A549 (cell line): ENCODE measurements around the gene TRIP10. TPM values are rescaled to one million over a fixed set of nuclear protein-coding genes. Genes with fewer than 3 reads are reported as not detected.

Source experiments
- ATAC-seq, 2 experiments: fragments of 200-7000 bp in 1 of 2; fragments of >200 bp in 1 of 2; cut with Nextera tagmentation in 1 of 2; cut with Tn5 transposase in 1 of 2; 3 replicates each; pipeline versions ENCODE4 v1.8.0 to v1.9.1; 2018 to 2020; ENCODE audit warnings: mild to moderate bottlenecking in 1 of 2, moderate library complexity in 1 of 2
- CTCF ChIA-PET: fragments of 300-600 bp; sonication (Branson Sonifier 250); formaldehyde crosslinking; extraction: SDS; loops from one replicate; lab custom pipeline; 2021; ENCODE audit warnings: antibody characterized with exemption, inconsistent platforms; lab: Yijun Ruan, JAX
- POLR2A ChIA-PET: fragments of 350-600 bp; formaldehyde crosslinking; extraction: SDS; loops from one replicate; lab custom pipeline; 2021; ENCODE audit warnings: antibody characterized with exemption, inconsistent platforms; lab: Yijun Ruan, JAX
- DNase-seq, 2 experiments: peaks; one replicate each; pipeline versions ENCODE4 v3.0.0 to v3.0.0-alpha.2; 2011 to 2016; ENCODE audit warnings: low read depth in 1 of 2, low spot score in 1 of 2
- FAIRE-seq: peaks from 2 replicates; lab custom pipeline; 2011; peaks lifted over from hg19 to GRCh38; lab: Jason Lieb, UNC
- H3K27ac ChIP-seq, 2 experiments: fragments of >200 bp; sonication (Bioruptor Twin); formaldehyde crosslinking; 3 replicates each; pipeline ENCODE4 v1.5.1; 2016 to 2017
- H3K4me1 ChIP-seq: fragments of >200 bp; sonication (Bioruptor Twin); formaldehyde crosslinking; 3 replicates; pipeline ENCODE4 v1.6.1; 2016
- H3K4me2 ChIP-seq: fragments of >200 bp; sonication (Bioruptor Twin); formaldehyde crosslinking; 3 replicates; pipeline ENCODE4 v1.6.1; 2016
- H3K4me3 ChIP-seq: fragments of >200 bp; sonication (Bioruptor Twin); formaldehyde crosslinking; 3 replicates; pipeline ENCODE4 v1.5.1; 2016
- H3K9me3 ChIP-seq: fragments of >200 bp; sonication (Bioruptor Twin); formaldehyde crosslinking; 3 replicates; pipeline ENCODE4 v1.6.1; 2016
- CBX2 ChIP-seq: fragments of 200-600 bp; sonication (generic); IDR thresholded peaks from 2 replicates; pipeline ENCODE4 v1.6.1; 2016; ENCODE audit warnings: low read depth, mild to moderate bottlenecking, borderline replicate concordance
- CEBPB ChIP-seq, 2 experiments: fragments of >200 bp in 1 of 2; sonication (Bioruptor Twin) in 1 of 2; formaldehyde crosslinking in 1 of 2; IDR thresholded peaks; 2 replicates each; pipeline ENCODE4 v1.6.1; 2012 to 2016
- CHD2 ChIP-seq: fragments of 150-350 bp; IDR thresholded peaks from 2 replicates; pipeline ENCODE4 v1.6.1; 2014; ENCODE audit warnings: low read length; ENCODE audit not compliant: partially characterized antibody
- CHD4 ChIP-seq: fragments of 200-600 bp; sonication (generic); IDR thresholded peaks from 2 replicates; pipeline ENCODE4 v1.6.1; 2016; ENCODE audit warnings: antibody characterized with exemption, mild to moderate bottlenecking, borderline replicate concordance
- EP300 ChIP-seq, 2 experiments: fragments of >200 bp; sonication (Bioruptor Twin); formaldehyde crosslinking; IDR thresholded peaks; 2 replicates in 1 of 2; 3 replicates in 1 of 2; pipeline ENCODE4 v1.6.1; 2016 to 2017
- ESRRA ChIP-seq: fragments of 150-350 bp; IDR thresholded peaks from 2 replicates; pipeline ENCODE4 v1.6.1; 2014; ENCODE audit warnings: mild to moderate bottlenecking, low read length, borderline replicate concordance
- FOXS1 ChIP-seq: fragments of 250-450 bp; sonication (Bioruptor Pico); IDR thresholded peaks from 2 replicates; pipeline ENCODE4 v1.5.0; 2020; ENCODE audit warnings: mild to moderate bottlenecking, moderate library complexity
- HDAC2 ChIP-seq: fragments of 200-600 bp; sonication (generic); IDR thresholded peaks from 2 replicates; pipeline ENCODE4 v1.6.1; 2016
- HEYL ChIP-seq: fragments of 250-450 bp; sonication (Bioruptor Pico); IDR thresholded peaks from 2 replicates; pipeline ENCODE4 v1.8.0; 2021; ENCODE audit warnings: mild to moderate bottlenecking, moderate library complexity
- HOXB5 ChIP-seq: fragments of 250-450 bp; sonication (Bioruptor Pico); IDR thresholded peaks from 2 replicates; pipeline ENCODE4 v1.5.0; 2020; ENCODE audit warnings: mild to moderate bottlenecking, moderate library complexity
- JUNB ChIP-seq: fragments of >200 bp; sonication (Bioruptor Twin); formaldehyde crosslinking; IDR thresholded peaks from 2 replicates; pipeline ENCODE4 v1.6.1; 2016
- KDM5A ChIP-seq: fragments of 200-600 bp; sonication (generic); IDR thresholded peaks from 2 replicates; pipeline ENCODE4 v1.6.1; 2016; ENCODE audit warnings: antibody characterized with exemption, mild to moderate bottlenecking
- NFE2L2 ChIP-seq: fragments of 150-350 bp; conservative IDR thresholded peaks from 2 replicates; pipeline ENCODE4 v1.6.1; 2014; ENCODE audit warnings: low read length
- NR3C1 ChIP-seq: fragments of >200 bp; sonication (Bioruptor Twin); formaldehyde crosslinking; IDR thresholded peaks from 3 replicates; pipeline ENCODE4 v1.6.1; 2017
- PHF8 ChIP-seq: fragments of 200-600 bp; sonication (generic); IDR thresholded peaks from 2 replicates; pipeline ENCODE4 v1.6.1; 2016; ENCODE audit warnings: low read depth, mild to moderate bottlenecking, antibody characterized with exemption, moderate library complexity, borderline replicate concordance
- POLR2A ChIP-seq: IDR thresholded peaks from 2 replicates; pipeline ENCODE4 v1.6.1; 2012; ENCODE audit warnings: mild to moderate bottlenecking, low read length
- RFX5 ChIP-seq: fragments of 450-650 bp; IDR thresholded peaks from 2 replicates; pipeline ENCODE4 v1.7.1; 2014; ENCODE audit warnings: antibody characterized with exemption, mild to moderate bottlenecking, moderate library complexity
- SMC3 ChIP-seq: fragments of >200 bp; sonication (Bioruptor Twin); formaldehyde crosslinking; IDR thresholded peaks from 3 replicates; pipeline ENCODE4 v1.6.1; 2018; ENCODE audit warnings: inconsistent platforms
- ZC3H11A ChIP-seq: fragments of 450-650 bp; IDR thresholded peaks from 2 replicates; pipeline ENCODE4 v1.6.1; 2014; ENCODE audit warnings: antibody characterized with exemption, mild to moderate bottlenecking
- ZFP36 ChIP-seq: fragments of 450-650 bp; IDR thresholded peaks from 2 replicates; pipeline ENCODE4 v1.6.1; 2014; ENCODE audit warnings: borderline replicate concordance; ENCODE audit not compliant: partially characterized antibody
- WGBS: methylation state at CpG from one replicate; pipeline ENCODE4 v1.1.6; 2017; ENCODE audit errors: missing lambda C conversion rate; 5-methylcytosine and 5-hydroxymethylcytosine counted together
- polyA plus RNA-seq, 4 experiments: library from polyadenylated mRNA; depleted of rRNA in 3 of 4; stranded (reverse); fragments of >200 nt; fragmentation: RNase III in 1 of 4; extraction: RNeasy Plus Mini Kit Qiagen cat#74134 plus additional on column Dnase treatment in 1 of 4; gene quantifications; 2 replicates in 3 of 4; 3 replicates in 1 of 4; pipeline ENCODE4 v1.2.3, GENCODE V29; 2011 to 2017
- TF ChIP-seq, protein P1 (sequence below): fragments of 150-350 bp; IDR thresholded peaks from 2 replicates; pipeline ENCODE4 v1.6.1; 2014; ENCODE audit warnings: low read depth, mild to moderate bottlenecking, low read length
- TF ChIP-seq, protein P2 (sequence below): fragments of 200-600 bp; sonication (generic); IDR thresholded peaks from 2 replicates; pipeline ENCODE4 v1.6.1; 2016; ENCODE audit warnings: antibody characterized with exemption, mild to moderate bottlenecking, moderate library complexity
- TF ChIP-seq, protein P3 (sequence below): fragments of 450-650 bp; IDR thresholded peaks from 2 replicates; pipeline ENCODE4 v1.6.1; 2014; ENCODE audit warnings: antibody characterized with exemption
- TF ChIP-seq, protein P4 (sequence below): fragments of >200 bp; sonication (Bioruptor Twin); formaldehyde crosslinking; IDR thresholded peaks from 3 replicates; pipeline ENCODE4 v1.5.1; 2016
- TF ChIP-seq, protein P5 (sequence below): fragments of >200 bp; sonication (Bioruptor Twin); formaldehyde crosslinking; IDR thresholded peaks from 3 replicates; pipeline ENCODE4 v1.6.1; 2016

The TRIP10 gene
- polyA plus RNA-seq, 2 of the 4 experiments (the other 2 are of a cell fraction) = 39.2 to 60.9 TPM

DNA sequence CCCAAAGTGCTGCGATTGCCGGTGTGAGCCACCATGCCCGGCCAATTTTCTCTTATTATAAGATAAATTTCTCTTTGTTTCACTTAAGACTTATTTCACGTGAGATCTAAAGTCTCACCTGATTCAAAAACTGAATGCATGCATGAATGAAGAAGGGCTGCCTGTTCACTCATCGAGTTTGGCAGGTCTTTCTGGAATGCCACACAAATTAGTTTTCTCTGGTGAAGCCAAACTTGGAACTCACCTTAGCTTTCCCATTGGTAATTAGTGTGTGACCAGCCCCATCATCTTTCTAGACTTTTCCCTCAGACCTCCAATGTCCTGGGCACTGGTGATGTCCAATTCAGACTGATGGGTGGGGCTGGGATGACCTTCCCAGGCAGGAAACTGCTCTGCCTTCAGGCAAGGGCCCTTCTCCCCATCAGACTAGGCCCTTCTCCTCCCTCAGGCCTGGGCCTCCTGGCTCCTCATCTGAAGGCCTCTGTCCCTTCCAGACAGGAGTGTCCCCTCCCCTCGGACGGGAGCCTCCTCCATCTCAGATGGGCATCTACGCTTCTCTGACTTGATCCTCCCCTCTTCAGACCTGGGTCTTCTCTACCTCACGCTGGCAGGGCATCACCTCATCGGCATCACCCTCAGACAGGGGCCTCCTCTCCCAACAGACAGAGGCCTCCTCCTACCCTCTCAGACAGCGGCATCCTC, 33.4 kb upstream of the TRIP10 start:
- H3K4me3 ChIP-seq = no peak overlapping the region
- no peak overlapping the region for H3K4me2 ChIP-seq
- 86% methylated on average over 11 of the region's 11 CpGs for WGBS
- DNase-seq = no peak
- no peaks in the 10 kb centered on the region for H3K9me3 ChIP-seq
- FAIRE-seq = no peak
- POLR2A ChIA-PET = no interaction called here
- no peaks in the 10 kb centered on the region for H3K4me1 ChIP-seq
- H3K27ac ChIP-seq = no peak overlapping the region
- TF ChIP-seq HDAC2 (no peak), CEBPB (IDR thresholded peaks at IDR 0.05) (no peak), ZFP36 (no peak), EP300 (IDR thresholded peaks at IDR 0.05) (no peak), POLR2A (no peak), HOXB5 (no peak), FOXS1 (CRISPR knock-in tag) (no peak), CBX2 (no peak), RFX5 (no peak), CHD4 (no peak), CHD2 (no peak)
- TF ChIP-seq, protein P1, sequence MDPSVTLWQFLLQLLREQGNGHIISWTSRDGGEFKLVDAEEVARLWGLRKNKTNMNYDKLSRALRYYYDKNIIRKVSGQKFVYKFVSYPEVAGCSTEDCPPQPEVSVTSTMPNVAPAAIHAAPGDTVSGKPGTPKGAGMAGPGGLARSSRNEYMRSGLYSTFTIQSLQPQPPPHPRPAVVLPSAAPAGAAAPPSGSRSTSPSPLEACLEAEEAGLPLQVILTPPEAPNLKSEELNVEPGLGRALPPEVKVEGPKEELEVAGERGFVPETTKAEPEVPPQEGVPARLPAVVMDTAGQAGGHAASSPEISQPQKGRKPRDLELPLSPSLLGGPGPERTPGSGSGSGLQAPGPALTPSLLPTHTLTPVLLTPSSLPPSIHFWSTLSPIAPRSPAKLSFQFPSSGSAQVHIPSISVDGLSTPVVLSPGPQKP = no peak
- TF ChIP-seq, protein P2, sequence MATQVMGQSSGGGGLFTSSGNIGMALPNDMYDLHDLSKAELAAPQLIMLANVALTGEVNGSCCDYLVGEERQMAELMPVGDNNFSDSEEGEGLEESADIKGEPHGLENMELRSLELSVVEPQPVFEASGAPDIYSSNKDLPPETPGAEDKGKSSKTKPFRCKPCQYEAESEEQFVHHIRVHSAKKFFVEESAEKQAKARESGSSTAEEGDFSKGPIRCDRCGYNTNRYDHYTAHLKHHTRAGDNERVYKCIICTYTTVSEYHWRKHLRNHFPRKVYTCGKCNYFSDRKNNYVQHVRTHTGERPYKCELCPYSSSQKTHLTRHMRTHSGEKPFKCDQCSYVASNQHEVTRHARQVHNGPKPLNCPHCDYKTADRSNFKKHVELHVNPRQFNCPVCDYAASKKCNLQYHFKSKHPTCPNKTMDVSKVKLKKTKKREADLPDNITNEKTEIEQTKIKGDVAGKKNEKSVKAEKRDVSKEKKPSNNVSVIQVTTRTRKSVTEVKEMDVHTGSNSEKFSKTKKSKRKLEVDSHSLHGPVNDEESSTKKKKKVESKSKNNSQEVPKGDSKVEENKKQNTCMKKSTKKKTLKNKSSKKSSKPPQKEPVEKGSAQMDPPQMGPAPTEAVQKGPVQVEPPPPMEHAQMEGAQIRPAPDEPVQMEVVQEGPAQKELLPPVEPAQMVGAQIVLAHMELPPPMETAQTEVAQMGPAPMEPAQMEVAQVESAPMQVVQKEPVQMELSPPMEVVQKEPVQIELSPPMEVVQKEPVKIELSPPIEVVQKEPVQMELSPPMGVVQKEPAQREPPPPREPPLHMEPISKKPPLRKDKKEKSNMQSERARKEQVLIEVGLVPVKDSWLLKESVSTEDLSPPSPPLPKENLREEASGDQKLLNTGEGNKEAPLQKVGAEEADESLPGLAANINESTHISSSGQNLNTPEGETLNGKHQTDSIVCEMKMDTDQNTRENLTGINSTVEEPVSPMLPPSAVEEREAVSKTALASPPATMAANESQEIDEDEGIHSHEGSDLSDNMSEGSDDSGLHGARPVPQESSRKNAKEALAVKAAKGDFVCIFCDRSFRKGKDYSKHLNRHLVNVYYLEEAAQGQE = no peak
- TF ChIP-seq, protein P3, sequence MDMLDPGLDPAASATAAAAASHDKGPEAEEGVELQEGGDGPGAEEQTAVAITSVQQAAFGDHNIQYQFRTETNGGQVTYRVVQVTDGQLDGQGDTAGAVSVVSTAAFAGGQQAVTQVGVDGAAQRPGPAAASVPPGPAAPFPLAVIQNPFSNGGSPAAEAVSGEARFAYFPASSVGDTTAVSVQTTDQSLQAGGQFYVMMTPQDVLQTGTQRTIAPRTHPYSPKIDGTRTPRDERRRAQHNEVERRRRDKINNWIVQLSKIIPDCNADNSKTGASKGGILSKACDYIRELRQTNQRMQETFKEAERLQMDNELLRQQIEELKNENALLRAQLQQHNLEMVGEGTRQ = no peak
- TF ChIP-seq, all 56 proteins: peak for 0
- CTCF ChIA-PET = no interaction called here
- no peak for ATAC-seq

DNA sequence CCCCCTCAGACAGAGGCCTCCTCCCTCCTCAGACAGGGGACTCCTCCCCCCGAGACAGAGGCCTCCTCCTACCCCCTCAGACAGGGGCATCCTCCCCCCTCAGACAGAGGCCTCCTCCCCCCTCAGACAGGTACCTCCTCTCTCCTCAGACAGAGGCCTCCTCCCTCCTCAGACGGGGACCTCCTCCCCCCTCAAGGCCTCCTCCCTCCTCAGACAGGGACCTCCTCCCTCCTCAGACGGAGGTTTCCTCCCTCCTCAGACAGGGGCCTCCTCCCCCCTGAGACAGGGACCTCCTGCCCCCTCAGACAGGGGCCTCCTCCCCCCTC, 32.9 kb upstream of the TRIP10 start:
- CTCF ChIA-PET = no interaction called here
- H3K4me1 ChIP-seq = no peaks in the 10 kb centered on the region
- POLR2A ChIA-PET = no interaction called here
- ATAC-seq = no peak
- no peaks in the 10 kb centered on the region for H3K9me3 ChIP-seq
- no peak overlapping the region for H3K4me3 ChIP-seq
- no peak for FAIRE-seq
- WGBS = no CpG with 5 or more reads among the region's 3 CpGs
- no peak for TF ChIP-seq FOXS1 (CRISPR knock-in tag)
- TF ChIP-seq KDM5A = no peak
- no peak for TF ChIP-seq ZC3H11A
- TF ChIP-seq NR3C1 = no peak
- no peak for TF ChIP-seq POLR2A
- no peak for TF ChIP-seq CBX2
- no peak for TF ChIP-seq EP300 (IDR thresholded peaks at IDR 0.05)
- no peak for TF ChIP-seq HDAC2
- TF ChIP-seq RFX5 = no peak
- no peak for TF ChIP-seq NFE2L2
- no peak for TF ChIP-seq ESRRA
- TF ChIP-seq, protein P1 = no peak
- no peak for TF ChIP-seq HEYL (CRISPR knock-in tag)
- TF ChIP-seq, protein P4, sequence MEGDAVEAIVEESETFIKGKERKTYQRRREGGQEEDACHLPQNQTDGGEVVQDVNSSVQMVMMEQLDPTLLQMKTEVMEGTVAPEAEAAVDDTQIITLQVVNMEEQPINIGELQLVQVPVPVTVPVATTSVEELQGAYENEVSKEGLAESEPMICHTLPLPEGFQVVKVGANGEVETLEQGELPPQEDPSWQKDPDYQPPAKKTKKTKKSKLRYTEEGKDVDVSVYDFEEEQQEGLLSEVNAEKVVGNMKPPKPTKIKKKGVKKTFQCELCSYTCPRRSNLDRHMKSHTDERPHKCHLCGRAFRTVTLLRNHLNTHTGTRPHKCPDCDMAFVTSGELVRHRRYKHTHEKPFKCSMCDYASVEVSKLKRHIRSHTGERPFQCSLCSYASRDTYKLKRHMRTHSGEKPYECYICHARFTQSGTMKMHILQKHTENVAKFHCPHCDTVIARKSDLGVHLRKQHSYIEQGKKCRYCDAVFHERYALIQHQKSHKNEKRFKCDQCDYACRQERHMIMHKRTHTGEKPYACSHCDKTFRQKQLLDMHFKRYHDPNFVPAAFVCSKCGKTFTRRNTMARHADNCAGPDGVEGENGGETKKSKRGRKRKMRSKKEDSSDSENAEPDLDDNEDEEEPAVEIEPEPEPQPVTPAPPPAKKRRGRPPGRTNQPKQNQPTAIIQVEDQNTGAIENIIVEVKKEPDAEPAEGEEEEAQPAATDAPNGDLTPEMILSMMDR = no peak
- TF ChIP-seq, protein P5, sequence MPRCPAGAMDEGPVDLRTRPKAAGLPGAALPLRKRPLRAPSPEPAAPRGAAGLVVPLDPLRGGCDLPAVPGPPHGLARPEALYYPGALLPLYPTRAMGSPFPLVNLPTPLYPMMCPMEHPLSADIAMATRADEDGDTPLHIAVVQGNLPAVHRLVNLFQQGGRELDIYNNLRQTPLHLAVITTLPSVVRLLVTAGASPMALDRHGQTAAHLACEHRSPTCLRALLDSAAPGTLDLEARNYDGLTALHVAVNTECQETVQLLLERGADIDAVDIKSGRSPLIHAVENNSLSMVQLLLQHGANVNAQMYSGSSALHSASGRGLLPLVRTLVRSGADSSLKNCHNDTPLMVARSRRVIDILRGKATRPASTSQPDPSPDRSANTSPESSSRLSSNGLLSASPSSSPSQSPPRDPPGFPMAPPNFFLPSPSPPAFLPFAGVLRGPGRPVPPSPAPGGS = no peak
- no peak for TF ChIP-seq HOXB5
- TF ChIP-seq SMC3 = no peak
- TF ChIP-seq JUNB = no peak
- no peak for TF ChIP-seq PHF8
- no peak overlapping the region for H3K27ac ChIP-seq
- DNase-seq = no peak
- no peak overlapping the region for H3K4me2 ChIP-seq
